HTR-8/SVneo (cell line): Measurements from ENCODE around the gene CHST11.

Experiments used
- DNase-seq: peaks from one replicate; pipeline ENCODE4 v3.0.0; 2011; ENCODE audit warnings: low spot score, mixed read lengths; ENCODE audit not compliant: insufficient read length
- FAIRE-seq: peaks from 2 replicates; lab custom pipeline; 2011; peaks lifted over from hg19 to GRCh38; lab: Jason Lieb, UNC

The CHST11 gene

GRCh38 chr12:104637604-104638003, 180.9 kb downstream of the CHST11 start:
- DNase-seq (no peak), FAIRE-seq (no peak)

- FAIRE-seq (no peak), DNase-seq (no peak)
These were observed 181.6 kb downstream of the CHST11 start for GRCh38 chr12:104638218-104638850.

- no peak for FAIRE-seq
- DNase-seq: no peak
These were observed 182.1 kb downstream of the CHST11 start for GRCh38 chr12:104638851-104639240.

- FAIRE-seq: no peak
- DNase-seq: no peak
These were observed 184.2 kb downstream of the CHST11 start for GRCh38 chr12:104640956-104641355.

GRCh38 chr12:104641862-104642261, 185.1 kb downstream of the CHST11 start:
- FAIRE-seq (no peak), DNase-seq (no peak)

DNA sequence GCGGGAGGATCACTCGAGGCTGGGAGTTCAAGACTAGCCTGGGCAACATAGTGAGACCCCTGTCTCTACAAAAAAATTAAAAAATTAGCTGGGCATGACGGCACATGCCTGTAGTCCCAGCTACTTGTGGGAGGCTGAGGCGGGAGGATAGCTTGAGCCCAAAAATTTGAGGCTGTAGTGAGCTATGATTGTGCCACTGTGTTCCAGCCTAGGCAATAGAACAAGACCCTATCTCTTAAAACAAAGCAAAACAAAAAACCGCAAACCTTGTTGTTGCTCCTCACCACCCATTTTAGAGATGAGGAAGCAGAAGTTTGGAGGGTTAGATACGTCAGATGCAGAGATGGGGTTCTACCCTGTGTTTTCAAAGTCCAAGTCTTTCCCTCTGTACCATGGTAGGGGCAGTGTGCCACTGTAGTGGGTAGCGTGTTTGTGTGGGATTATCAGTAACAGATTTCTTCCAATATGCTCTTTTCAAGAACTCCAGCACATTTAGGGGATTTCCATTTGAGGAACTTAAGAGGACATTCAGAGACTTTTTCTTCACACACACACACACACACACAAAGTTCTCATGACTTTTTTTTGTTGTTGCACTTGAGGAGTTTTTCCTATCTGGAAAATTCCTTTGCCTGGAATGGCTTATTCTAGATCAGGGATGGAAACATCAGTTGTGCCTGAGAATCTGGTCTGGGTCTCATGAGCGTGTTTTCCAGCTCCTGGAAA, 186.5 kb downstream of the CHST11 start:
- DNase-seq: no peak

DNA sequence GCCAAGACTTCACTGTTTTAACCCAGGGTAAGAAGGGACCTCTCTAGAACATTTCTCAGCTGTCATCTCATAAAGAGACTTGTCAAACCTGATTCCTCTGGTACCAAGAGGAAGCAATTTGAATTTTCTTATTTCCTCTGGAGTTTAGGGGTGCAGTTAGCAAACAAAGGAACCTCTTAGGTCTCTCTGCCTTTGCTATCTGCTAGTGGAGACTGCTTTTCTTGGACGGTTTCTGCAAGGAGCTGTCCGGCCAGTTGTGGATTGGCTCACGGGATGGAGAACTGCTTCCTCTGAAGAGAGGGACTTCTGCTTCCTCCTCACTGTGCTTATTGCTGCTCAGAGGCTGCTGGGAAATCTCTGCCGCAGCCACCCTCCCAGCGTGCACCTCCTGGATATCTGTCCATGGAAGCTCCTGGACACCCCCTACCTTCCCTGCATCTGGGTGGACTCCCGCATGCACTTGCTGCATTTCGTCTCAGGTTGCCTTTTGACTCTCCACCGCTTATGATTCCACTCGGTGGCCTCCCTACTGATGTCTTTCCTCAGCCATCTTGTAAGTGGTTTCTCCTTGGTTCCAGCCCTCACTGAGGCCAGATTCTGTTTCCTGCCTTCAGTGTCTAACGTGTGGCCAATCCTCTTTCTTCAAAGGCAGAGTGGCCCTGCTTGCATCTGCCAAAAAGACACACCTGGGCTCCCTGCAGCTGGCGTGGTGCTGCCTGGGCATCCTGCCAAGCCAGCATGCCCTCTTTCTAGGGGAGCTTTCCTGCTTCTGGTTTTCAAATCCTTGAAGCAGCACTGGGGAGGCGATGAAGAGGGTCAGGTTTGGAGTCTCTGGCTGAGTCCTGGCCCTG, 187.3 kb downstream of the CHST11 start:
- FAIRE-seq (no peak), DNase-seq (no peak)

More for the DNA sequence above, 186.5 kb downstream of the CHST11 start:
- no peak for FAIRE-seq

GRCh38 chr12:104648756-104649155, 192.0 kb downstream of the CHST11 start:
- FAIRE-seq (no peak), DNase-seq (no peak)

DNA sequence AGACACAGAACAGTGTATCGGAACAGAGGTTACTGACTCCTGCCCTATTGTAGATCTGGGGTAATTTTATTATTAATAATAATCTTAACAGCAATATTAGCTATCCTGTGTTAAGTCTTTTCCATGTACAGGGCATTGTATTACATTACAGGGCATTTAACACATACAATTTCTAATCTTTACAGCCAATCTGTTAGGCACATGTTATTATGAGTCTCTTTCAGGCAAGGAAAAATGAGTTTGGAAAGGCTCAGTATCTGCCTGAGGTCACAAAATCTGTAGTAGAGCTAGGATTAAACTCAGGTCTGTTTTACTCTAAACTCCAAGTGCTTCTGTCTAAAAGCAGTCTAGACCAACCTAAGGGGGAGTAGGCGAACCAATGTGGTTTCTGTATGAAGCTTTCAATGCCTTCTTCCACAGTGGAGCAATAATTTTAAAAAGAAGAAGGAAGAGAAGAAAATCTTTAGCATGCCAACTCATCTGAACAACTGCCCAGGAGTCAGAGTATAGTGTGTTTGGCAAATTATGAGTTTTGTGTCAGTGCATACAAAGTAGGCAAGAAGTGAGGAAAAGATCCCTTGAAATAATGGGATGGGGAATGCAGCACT, 192.6 kb downstream of the CHST11 start:
- no peak for DNase-seq
- no peak for FAIRE-seq

GRCh38 chr12:104649921-104650320, 193.2 kb downstream of the CHST11 start:
- DNase-seq (no peak), FAIRE-seq (no peak)

DNA sequence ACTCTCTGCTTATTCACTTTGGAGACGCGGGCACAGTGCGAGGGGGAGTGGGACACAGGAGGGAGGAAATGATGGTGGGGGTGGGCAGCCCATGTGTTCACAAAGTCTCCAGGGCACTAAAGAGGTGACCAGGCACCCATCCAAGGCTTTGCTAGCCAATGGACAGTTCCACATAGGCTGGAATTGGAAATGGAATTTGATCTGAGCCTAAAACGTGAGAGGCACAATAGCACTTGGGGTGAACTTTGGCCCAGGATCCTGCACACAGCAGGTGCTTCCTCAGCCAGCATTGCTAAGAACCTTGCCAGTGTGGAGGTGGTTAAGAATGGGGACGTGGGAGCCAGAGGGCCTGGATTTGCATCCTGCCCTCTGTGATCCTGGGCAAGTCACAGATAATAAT, 193.8 kb downstream of the CHST11 start:
- DNase-seq (no peak), FAIRE-seq (no peak)

- no peak for FAIRE-seq
- DNase-seq: no peak
These were observed 195.1 kb downstream of the CHST11 start for GRCh38 chr12:104651811-104652210.

DNA sequence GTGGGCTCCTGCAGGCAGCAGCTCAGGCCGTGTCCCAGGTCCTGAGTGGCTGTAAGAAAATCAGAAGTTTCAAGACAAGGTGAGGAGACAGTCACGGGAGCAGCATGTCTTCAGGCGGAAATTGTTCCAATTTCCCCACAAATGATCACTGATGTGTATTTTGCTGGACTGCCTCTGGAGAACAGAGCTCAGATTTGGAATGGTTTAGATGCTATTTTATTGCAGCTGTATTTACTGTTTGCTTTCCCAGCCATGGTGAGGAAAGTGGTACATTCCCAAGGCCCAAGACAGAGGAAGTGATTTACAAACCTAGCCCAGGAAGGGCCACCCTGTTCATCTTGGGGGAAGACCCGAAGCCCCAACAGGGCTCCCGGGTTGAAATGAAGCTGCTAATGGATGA, 195.6 kb downstream of the CHST11 start:
- FAIRE-seq (no peak), DNase-seq (no peak)

DNA sequence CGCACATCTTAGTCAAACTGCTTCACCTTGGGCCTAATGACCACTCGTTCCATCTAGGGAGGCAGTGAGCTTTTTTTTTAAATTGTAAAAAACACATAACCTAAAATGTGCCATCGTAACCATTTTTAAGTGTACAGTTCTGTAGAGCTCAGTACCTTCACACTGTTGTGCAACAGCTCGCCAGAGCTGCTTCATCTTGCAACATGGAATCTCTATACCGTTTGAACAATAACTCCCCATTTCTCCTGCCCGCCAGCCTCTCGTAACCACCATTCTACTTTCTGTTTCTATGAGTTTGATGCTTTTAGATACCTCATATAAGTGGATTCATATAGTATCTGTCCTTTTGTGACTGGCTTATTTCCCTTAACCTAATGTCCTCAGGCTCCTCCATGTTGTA, 196.2 kb downstream of the CHST11 start:
- no peak for FAIRE-seq
- no peak for DNase-seq

DNA sequence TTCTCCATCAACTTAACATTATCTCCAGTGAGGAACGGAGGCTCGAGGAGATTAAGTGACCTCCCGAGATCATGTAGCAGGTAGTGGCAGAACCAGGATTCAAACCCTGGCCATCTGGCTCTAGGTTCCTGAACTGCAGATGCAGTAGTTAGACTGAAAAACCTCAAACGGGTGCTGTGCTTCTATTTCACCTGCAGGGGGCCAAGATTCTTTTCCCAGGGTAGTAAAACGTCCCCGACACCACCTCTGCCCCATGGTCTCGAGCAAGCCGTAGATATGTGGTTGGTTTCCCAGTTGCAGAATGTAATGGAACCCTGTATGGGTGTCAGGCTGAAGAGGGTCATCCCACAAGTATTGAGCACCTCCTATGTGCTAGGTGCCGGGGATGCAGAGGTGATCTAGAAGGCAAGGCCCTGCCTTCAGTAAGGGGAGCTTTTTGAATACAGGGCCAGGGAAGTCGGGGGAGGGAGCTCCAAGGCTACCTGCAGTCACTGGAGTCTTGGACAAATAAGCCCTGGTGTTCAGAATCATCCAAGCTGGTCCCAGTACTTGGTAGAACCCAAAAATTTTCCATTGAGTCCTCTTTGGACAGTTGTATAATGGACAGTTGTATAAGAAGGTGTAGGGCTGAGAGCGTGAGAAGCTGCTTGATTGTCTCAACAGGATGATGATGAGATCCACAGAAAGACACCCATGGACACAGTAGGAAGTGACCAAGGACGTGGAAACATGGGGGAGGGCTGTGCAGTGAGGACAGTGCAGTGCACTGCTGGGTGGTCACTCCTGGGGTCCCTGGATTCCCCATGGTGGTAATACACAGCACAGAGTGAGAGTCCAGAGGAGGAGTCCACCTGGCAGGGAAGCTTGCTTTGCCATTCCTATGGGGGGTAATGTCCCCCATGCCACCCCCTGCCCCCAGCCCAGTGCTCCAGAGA, 197.2 kb downstream of the CHST11 start:
- FAIRE-seq: no peak
- no peak for DNase-seq

- no peak for DNase-seq
- FAIRE-seq: no peak
These were observed 198.2 kb downstream of the CHST11 start for GRCh38 chr12:104654665-104655609.

GRCh38 chr12:104656383-104656782, 199.6 kb downstream of the CHST11 start:
- FAIRE-seq (no peak), DNase-seq (no peak)

- no peak for FAIRE-seq
- DNase-seq: no peak
These were observed 200.2 kb downstream of the CHST11 start for GRCh38 chr12:104656921-104657320.
